Measurements from ENCODE around the gene JUP.
"Not testable (repeated sequence)": the region's sequence is repeated elsewhere in the genome, so short reads cannot be mapped to it uniquely, and the experiment has no call there.

Gene JUP

DNA sequence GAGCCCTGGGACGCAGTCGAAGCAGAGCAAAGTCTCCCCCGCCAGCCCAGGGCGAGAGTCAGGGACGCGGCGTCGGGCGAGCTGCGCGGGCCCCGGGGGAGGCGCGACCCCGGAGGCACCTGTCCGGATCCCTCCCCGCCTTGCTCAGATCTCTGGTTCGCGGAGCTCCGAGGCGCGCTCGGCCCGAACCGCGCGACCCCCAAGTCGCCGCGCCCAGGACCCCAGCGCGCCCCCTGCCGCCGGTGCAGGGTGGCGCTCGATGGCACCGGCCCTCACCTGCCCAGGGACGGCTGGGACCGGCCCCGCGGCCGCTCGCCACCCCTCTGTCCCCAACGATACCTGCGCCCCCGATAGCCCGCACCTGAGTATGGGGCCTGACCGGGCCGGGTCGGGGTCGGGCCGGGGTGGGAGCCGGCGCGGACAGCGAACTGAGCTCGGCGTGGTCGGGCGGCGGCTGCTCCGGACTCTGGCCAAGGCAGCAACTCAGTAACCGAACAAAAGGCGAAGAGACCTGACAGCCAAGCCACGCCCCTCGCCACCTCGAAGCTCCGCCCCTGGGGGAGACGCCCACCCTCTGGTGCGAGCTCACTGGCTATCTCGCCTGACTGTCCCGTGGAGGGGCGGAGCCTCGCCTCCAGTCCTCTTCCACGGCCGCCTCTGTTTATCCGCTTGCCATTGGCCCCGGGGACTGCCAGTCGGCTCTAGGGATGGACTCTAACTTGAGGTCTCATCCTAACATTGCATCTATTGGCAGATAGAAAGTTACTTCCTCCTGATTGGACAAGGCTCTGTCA, at the start of gene JUP:
JUP (minus strand) TSS at position 485 of the 794 bp plus-strand sequence. CDS start 14,857 bp downstream, outside the sequence.
- DNase-seq = peak; percentile 99

- DNase-seq = peak in 1 of 2 donors; percentile 61
Measured at GRCh38 chr17:41835800-41836549, 49.5 kb upstream of the JUP start, which contains the start of gene NT5C3B. NT5C3B (minus strand) TSS chr17:41836232; CDS start chr17:41836193, 39 bp downstream.

GRCh38 chr17:41835214-41835799, 48.8 kb upstream of the JUP start:
- DNase-seq = no peak

DNA sequence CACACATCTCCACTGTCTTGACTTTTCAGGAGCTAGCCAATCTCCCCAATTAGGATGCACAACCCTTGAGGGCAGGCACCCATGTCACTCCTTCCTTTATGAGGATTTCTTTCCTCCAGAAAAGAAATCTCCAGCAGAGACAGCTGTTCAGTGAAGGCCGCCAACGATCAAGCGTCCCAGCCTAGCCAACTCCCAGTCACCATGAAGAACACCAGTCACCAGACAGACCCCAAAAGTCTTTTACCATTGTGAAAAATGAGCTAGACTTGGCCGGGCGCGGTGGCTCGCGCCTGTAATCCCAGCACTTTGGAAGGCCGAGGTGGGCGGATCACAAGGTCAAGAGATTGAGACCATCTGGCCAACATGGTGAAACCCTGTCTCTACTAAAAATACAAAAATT, 43.5 kb upstream of the JUP start:
- not testable (repeated sequence) for DNase-seq

GRCh38 chr17:41825175-41825845, 38.8 kb upstream of the JUP start:
- DNase-seq = no peak

- no peak for DNase-seq
Measured at GRCh38 chr17:41824086-41824485, 37.6 kb upstream of the JUP start.

GRCh38 chr17:41823580-41823979, 37.1 kb upstream of the JUP start:
- DNase-seq = no peak

DNA sequence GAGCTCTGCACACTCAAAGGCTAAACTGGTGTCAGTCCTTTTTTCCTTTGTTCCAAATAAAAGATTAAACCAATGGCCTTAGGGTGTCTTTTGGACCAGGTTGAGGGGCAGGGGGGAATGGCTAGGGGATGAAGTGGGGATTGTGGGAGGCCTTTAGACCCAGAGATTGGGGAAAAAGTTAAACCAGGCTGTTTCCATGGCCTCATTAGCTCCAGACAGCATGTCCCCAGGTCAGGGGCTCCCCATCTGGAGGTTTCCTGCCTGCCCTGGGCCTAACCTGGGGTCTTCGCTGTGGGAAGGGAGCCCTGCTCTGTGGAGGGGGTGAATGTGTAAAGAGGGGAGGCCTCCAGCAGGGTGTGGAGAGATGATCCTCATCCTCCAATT, 36.6 kb upstream of the JUP start:
- DNase-seq = no peak

GRCh38 chr17:41822216-41823140, 36.0 kb upstream of the JUP start:
- DNase-seq = no peak

DNA sequence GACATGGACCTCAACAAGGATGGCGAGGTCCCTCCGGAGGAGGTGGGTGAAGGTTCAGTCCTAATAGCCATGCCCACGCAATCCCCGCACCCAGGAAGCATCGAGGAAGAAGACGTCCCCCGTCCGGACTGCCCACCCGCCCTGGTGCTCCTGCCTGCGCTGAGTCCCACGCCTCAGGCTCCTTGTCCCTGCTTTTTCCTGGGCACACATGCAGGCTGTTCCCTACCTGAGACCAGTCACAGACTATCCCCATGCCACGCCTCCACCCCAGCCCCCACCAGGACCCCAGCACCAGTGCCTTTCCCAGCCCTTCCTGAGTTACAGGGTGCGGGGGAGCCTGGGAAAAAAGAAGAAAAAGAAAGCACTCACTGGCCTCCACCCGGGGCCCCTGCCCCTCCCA, 35.3 kb upstream of the JUP start:
- DNase-seq = no peak

DNA sequence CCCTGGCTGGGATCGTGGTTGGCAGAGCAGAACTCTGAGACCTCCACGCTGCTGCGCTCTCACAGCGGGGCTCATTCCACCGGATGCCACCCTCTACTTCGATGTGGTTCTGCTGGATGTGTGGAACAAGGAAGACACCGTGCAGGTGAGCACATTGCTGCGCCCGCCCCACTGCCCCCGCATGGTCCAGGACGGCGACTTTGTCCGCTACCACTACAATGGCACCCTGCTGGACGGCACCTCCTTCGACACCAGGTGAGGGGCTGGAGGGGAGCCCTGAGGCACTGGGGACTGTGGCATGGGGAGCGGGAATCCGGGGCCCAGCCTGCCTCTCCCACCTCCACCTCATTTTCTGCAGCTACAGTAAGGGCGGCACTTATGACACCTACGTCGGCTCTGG, 31.5 kb upstream of the JUP start:
- no peak for DNase-seq

GRCh38 chr17:41816637-41817320, 30.3 kb upstream of the JUP start:
- no peak for DNase-seq

- no peak for DNase-seq
Measured at GRCh38 chr17:41814195-41814594, 27.7 kb upstream of the JUP start.

GRCh38 chr17:41813699-41814124, 27.2 kb upstream of the JUP start:
- DNase-seq = no peak

GRCh38 chr17:41813152-41813680, 26.7 kb upstream of the JUP start:
- no peak for DNase-seq

GRCh38 chr17:41812381-41813151, 26.1 kb upstream of the JUP start, which contains the start of gene FKBP10:
FKBP10 (plus strand) TSS chr17:41813004; CDS start chr17:41813035, 31 bp downstream.
- DNase-seq = peak; percentile 14 to 43

DNA sequence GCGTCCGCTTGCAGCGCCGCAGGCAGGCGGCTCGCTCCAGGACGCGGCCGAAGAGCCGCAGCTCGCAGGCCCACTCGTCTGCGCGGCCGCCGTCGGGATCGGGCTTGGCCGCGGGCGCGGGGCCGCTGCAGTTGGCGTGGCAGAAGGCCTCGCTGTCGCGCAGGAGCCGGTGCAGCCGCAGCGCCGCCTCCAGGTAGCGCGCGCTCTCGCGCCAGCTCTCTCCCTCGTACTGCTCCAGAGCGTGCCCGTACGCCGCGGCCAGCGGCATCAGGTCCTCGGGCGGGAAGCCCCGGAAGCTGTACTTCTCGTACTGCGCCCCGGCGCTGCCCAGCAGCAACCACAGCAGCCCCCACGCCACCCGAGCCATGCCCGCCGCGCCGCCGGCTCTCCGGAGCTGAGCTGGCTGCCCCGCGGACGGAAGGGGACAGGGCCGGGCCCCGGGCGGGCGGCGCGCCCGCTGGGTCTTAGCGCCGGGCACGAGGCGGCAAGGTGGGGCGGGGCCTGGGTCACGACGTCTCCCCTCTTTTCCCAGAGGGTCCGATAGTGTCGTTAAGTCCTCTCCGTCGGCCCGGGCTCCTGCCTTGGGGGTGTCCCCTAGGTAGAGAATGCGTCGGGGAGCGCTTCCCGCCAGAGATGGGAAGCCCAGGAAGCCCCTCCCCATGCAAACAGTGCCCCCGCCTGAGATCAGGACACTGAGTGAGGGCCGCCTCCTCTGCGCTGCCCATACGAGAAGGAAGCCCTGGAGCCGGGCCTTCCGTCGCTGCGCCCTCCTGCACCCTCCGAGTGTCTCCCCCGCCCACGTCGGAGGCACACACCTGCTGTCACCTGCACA, 25.3 kb upstream of the JUP start, which contains the start of gene P3H4:
P3H4 (minus strand) TSS at position 401 of the 832 bp plus-strand sequence; CDS start at position 367, 34 bp downstream.
- peak; percentile 31 to 61 for DNase-seq

- no peak for DNase-seq
Measured at GRCh38 chr17:41810659-41811548, 24.4 kb upstream of the JUP start.

Data from hippocampal formation (tissue), 2 donors.